ENCODE measurements around the gene TTLL12. TPM values are rescaled to one million over a fixed set of nuclear protein-coding genes. Genes with fewer than 3 reads are reported as not detected.

Gene TTLL12
- total RNA-seq, 1 experiment from 2014 or later, result 100 TPM

DNA sequence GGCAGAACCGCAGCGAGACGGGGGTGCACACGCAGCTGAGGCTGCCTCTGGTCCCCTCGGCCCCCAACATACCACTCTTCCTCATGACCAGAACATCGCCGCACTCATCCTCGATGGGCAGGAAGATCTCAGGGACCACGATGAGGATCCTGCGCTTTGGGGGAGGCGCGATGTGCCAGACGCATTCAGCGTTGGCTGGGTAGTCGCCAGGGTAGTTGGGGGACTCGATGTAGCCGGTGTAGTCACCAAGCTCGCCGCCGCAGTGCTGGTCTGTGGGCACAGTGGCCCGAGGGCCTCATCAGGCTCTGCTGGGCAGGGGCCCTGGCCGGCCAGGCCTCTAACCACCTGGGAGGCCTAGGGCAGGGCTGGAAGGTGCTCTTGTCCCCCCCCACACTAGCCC, 23.0 kb upstream of the TTLL12 start (continued):
- TF ChIP-seq, protein P1, sequence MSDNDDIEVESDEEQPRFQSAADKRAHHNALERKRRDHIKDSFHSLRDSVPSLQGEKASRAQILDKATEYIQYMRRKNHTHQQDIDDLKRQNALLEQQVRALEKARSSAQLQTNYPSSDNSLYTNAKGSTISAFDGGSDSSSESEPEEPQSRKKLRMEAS (IDR thresholded peaks at IDR 0.05), result no peak
- TF ChIP-seq EGR1 (IDR thresholded peaks at IDR 0.05; ENCODE audit: low read depth), result no peak
- no peak for TF ChIP-seq POLR2AphosphoS5 (IDR thresholded peaks at IDR 0.05; ENCODE audit: low read depth, low read length)
- TF ChIP-seq EZH2phosphoT487 (IDR thresholded peaks at IDR 0.05; ENCODE audit: borderline replicate concordance), result no peak
- TF ChIP-seq, protein P2, sequence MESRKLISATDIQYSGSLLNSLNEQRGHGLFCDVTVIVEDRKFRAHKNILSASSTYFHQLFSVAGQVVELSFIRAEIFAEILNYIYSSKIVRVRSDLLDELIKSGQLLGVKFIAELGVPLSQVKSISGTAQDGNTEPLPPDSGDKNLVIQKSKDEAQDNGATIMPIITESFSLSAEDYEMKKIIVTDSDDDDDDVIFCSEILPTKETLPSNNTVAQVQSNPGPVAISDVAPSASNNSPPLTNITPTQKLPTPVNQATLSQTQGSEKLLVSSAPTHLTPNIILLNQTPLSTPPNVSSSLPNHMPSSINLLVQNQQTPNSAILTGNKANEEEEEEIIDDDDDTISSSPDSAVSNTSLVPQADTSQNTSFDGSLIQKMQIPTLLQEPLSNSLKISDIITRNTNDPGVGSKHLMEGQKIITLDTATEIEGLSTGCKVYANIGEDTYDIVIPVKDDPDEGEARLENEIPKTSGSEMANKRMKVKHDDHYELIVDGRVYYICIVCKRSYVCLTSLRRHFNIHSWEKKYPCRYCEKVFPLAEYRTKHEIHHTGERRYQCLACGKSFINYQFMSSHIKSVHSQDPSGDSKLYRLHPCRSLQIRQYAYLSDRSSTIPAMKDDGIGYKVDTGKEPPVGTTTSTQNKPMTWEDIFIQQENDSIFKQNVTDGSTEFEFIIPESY (IDR thresholded peaks at IDR 0.05; ENCODE audit: extremely low read depth, insufficient replicate concordance, low read length), result no peak
- TF ChIP-seq FOSL1 (IDR thresholded peaks at IDR 0.05; ENCODE audit: low read depth), result no peak
- TF ChIP-seq POLR2A (IDR thresholded peaks at IDR 0.05; ENCODE audit: borderline replicate concordance, extremely low read depth, insufficient read depth, insufficient read length), result no peak
- no peak for TF ChIP-seq JUND (IDR thresholded peaks at IDR 0.05)
- TF ChIP-seq SRF (IDR thresholded peaks at IDR 0.05; ENCODE audit: low read depth), result no peak

DNA sequence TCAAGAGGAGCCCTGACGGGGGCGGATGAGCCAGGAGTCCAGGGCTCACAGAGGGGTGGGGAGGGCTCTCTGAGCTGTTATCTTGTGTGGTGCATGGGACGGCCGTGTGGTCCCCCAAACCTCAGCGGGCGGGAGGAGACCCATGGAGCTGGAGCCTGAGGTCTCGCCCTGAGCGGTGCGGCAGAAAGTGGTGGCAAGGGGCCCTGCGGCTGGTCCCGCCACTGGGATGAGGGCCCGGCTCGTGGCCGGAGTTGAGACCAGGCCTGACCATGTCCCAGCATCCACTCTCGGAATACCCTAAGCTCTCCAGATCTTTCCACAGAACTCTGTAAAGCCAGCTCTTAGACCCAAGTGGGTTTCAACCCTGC, 22.6 kb upstream of the TTLL12 start:
- Histone ChIP-seq H3K9me2 (ENCODE audit: insufficient read depth) (no peaks in the 10 kb centered on the region), H2AFZ (ENCODE audit: low read depth, low read length, poor library complexity, severe bottlenecking) (no peak overlapping the region), H3K9me3 (ENCODE audit: control insufficient read depth in 1 of 2, insufficient read depth in 1 of 2, low read depth in 1 of 2, low read length in 2 of 2) (no peaks in the 10 kb centered on the region), H3K9ac (ENCODE audit: low read length) (no peak overlapping the region), H4K20me1 (ENCODE audit: insufficient read depth) (no peaks in the 10 kb centered on the region), H3K4me1 (ENCODE audit: control insufficient read depth in 1 of 2, insufficient read depth in 2 of 2, low read length in 2 of 2) (peaks cover 4 to 17% of the 10 kb centered on the region in 2 experiments; a peak in 3 of 4 replicates), H3K4me3 (replicated peaks in 1 of 2; ENCODE audit: low read depth in 1 of 2, low read length in 2 of 2) (no peak overlapping the region), H3K79me2 (ENCODE audit: insufficient read depth, low read length) (no peaks in the 10 kb centered on the region), H3K4me2 (ENCODE audit: low read length) (no peak overlapping the region), H3K27me3 (ENCODE audit: insufficient read depth, low read length) (no peaks in the 10 kb centered on the region), H3K27ac (ENCODE audit: low read depth, low read length) (no peak overlapping the region), H3K36me3 (ENCODE audit: control insufficient read depth in 1 of 2, insufficient read depth in 2 of 2, low read length in 2 of 2) (no peaks in the 10 kb centered on the region)
- no peak for ATAC-seq
- no TSS peak for BruUV-seq (replicated peaks)
- TF ChIP-seq SIN3A (IDR thresholded peaks at IDR 0.05; ENCODE audit: low read depth), result no peak
- ChIA-PET RAD21 (ENCODE audit: low non-redundant PET in 1 of 2, low total read pairs in 2 of 2, uncharacterized antibody in 2 of 2, unreplicated experiment in 2 of 2) (interaction anchor here in 1 of 2 experiments (0.5 kb wide), 1 partner anchor 54 kb away, joined by 4 read pairs; no protein-coding TSS in a partner anchor), POLR2A (no interaction called here), CTCF (no interaction called here)
- no peak for DNase-seq (ENCODE audit: low read depth, low spot score)
- intact Hi-C loops (cut with micrococcal nuclease), result no loop called here

Measured in HCT116 (cell line).